ENCODE results near the gene FXYD4.

The FXYD4 gene

DNA sequence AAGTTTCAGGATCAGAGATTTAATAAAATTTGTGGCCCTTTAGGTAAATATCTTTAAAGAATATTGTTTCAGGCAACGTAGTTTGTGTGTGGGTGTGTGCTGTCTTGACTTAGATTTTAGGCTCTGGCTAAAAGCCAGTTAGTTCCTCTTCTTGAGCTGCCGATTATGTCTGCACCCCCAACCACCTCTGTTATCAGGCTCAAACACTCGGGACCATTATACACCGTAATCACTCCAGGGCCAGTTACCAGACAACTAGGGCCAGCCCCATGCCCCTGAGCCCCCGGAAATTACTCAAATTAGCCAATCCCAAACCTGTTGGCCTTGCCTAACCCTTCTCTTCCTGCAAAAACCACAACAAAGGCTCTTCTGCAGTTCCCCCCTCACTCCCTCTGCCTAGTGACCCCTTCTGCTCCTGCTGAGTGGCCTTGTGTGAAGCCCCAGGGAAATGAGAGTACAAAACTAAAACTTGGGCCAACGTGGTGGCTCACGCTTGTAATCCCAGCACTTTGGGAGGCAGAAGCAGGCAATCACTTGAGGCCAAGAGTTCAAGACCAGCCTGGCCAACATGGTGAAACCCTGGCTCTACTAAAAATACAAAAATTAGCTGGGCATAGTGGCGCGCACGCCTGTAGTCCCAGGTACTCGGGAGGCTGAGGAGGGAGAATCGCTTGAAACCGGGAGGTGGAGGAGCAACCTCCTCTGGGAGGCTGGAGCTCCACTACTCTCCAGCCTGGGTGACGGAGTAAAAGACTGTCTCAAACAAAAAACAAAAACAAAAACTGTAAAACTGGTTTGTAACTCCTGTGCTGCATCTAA lies 46.7 kb downstream of the FXYD4 start:
- H3K18ac ChIP-seq (ENCODE audit: low read length) = no peak overlapping the region
- H2AK5ac ChIP-seq (ENCODE audit: low read depth, low read length) = no peak overlapping the region
- no peaks in the 10 kb centered on the region for H3K79me1 ChIP-seq (ENCODE audit: low read depth, low read length)
- WGBS, 2 donors (ENCODE audit: extremely low coverage in 2 of 2, insufficient read length in 2 of 2, insufficient replicate concordance in 1 of 2) = no CpG with 5 or more reads among the region's 14 CpGs
- H3K4me1 ChIP-seq (ENCODE audit: control insufficient read depth in 2 of 2, insufficient read depth in 1 of 2, low read depth in 1 of 2, low read length in 2 of 2) = peaks cover 0 to 2% of the 10 kb centered on the region in 2 donors
- no peak overlapping the region for H3K27ac ChIP-seq (replicated peaks; ENCODE audit: low read length)
- no peak overlapping the region for H3K23ac ChIP-seq (ENCODE audit: low read depth, low read length, poor library complexity)
- H2BK12ac ChIP-seq (ENCODE audit: low read length) = no peak overlapping the region
- no peaks in the 10 kb centered on the region for H3K36me3 ChIP-seq (replicated peaks in 1 of 2; ENCODE audit: control insufficient read depth in 2 of 2, insufficient read depth in 2 of 2, low read length in 2 of 2)
- peak overlapping the region; percentile 66 for H2BK5ac ChIP-seq (ENCODE audit: low read length)
- H3K4me3 ChIP-seq (ENCODE audit: low read length in 2 of 2) = no peak overlapping the region
- no peak overlapping the region for H2BK120ac ChIP-seq (ENCODE audit: low read depth, low read length)
- no peak overlapping the region for H3K9ac ChIP-seq (ENCODE audit: low read depth, low read length, poor library complexity)
- no peak for DNase-seq (ENCODE audit: low spot score)
- H2AFZ ChIP-seq (ENCODE audit: low read length) = peak overlapping the region; percentile 45
- H2BK15ac ChIP-seq (ENCODE audit: low read length) = no peak overlapping the region
- H3K9me3 ChIP-seq (replicated peaks in 1 of 2; ENCODE audit: control insufficient read depth in 2 of 2, insufficient read depth in 1 of 2, low read depth in 1 of 2, low read length in 2 of 2) = peaks cover 0 to 11% of the 10 kb centered on the region in 2 donors
- no peak overlapping the region for H3K4me2 ChIP-seq (ENCODE audit: insufficient read depth, low read length, poor library complexity, severe bottlenecking)
- no peak overlapping the region for H3K14ac ChIP-seq (ENCODE audit: low read length)
- H3K27me3 ChIP-seq (ENCODE audit: control insufficient read depth in 3 of 3, insufficient read depth in 3 of 3, low read depth in 1 of 3, low read length in 3 of 3) = no peaks in the 10 kb centered on the region
- H3K4ac ChIP-seq (ENCODE audit: low read length) = no peak overlapping the region
- no peak overlapping the region for H4K91ac ChIP-seq (ENCODE audit: low read depth, low read length, poor library complexity)
- H4K8ac ChIP-seq (ENCODE audit: low read depth, low read length) = no peak overlapping the region

DNA sequence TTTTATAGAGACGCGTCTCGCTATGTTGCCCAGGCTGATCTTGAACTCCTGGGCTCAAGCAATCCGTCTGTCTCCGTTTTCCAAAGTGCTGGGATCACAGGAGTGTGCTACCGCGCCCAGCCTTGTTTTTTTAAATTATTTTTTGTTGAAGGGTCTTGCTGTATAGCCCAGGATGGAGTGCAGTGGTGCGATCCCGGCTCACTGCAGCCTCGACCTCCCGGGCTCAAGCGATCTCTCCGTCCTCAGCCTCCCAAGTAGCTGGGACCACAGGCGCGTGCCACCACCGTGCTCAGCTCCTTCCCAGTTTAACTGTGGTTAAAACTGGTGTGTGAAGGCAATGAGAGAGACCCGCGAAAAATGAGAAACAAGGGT lies 48.5 kb downstream of the FXYD4 start:
- no peak overlapping the region for H4K91ac ChIP-seq (ENCODE audit: low read depth, low read length, poor library complexity)
- no peak overlapping the region for H3K27ac ChIP-seq (replicated peaks; ENCODE audit: low read length)
- H2AFZ ChIP-seq (ENCODE audit: low read length) = no peak overlapping the region
- no peak overlapping the region for H3K4me2 ChIP-seq (ENCODE audit: insufficient read depth, low read length, poor library complexity, severe bottlenecking)
- H3K4ac ChIP-seq (ENCODE audit: low read length) = no peak overlapping the region
- H2BK120ac ChIP-seq (ENCODE audit: low read depth, low read length) = no peak overlapping the region
- H3K14ac ChIP-seq (ENCODE audit: low read length) = no peak overlapping the region
- H3K18ac ChIP-seq (ENCODE audit: low read length) = no peak overlapping the region
- no peaks in the 10 kb centered on the region for H3K79me1 ChIP-seq (ENCODE audit: low read depth, low read length)
- no peak overlapping the region for H4K8ac ChIP-seq (ENCODE audit: low read depth, low read length)
- no peak overlapping the region for H2BK12ac ChIP-seq (ENCODE audit: low read length)
- H3K36me3 ChIP-seq (replicated peaks in 1 of 2; ENCODE audit: control insufficient read depth in 2 of 2, insufficient read depth in 2 of 2, low read length in 2 of 2) = no peaks in the 10 kb centered on the region
- peaks cover 0 to 11% of the 10 kb centered on the region in 2 donors for H3K9me3 ChIP-seq (replicated peaks in 1 of 2; ENCODE audit: control insufficient read depth in 2 of 2, insufficient read depth in 1 of 2, low read depth in 1 of 2, low read length in 2 of 2)
- DNase-seq (ENCODE audit: low spot score) = no peak
- H3K23ac ChIP-seq (ENCODE audit: low read depth, low read length, poor library complexity) = no peak overlapping the region
- no CpG with 5 or more reads among the region's 18 CpGs for WGBS, 2 donors (ENCODE audit: extremely low coverage in 2 of 2, insufficient read length in 2 of 2, insufficient replicate concordance in 1 of 2)
- H3K9ac ChIP-seq (ENCODE audit: low read depth, low read length, poor library complexity) = no peak overlapping the region
- H3K27me3 ChIP-seq (ENCODE audit: control insufficient read depth in 3 of 3, insufficient read depth in 3 of 3, low read depth in 1 of 3, low read length in 3 of 3) = no peaks in the 10 kb centered on the region
- no peak overlapping the region for H2BK5ac ChIP-seq (ENCODE audit: low read length)
- no peak overlapping the region for H2BK15ac ChIP-seq (ENCODE audit: low read length)
- peaks cover 0 to 2% of the 10 kb centered on the region in 2 donors for H3K4me1 ChIP-seq (ENCODE audit: control insufficient read depth in 2 of 2, insufficient read depth in 1 of 2, low read depth in 1 of 2, low read length in 2 of 2)
- no peak overlapping the region for H3K4me3 ChIP-seq (ENCODE audit: low read length in 2 of 2)
- no peak overlapping the region for H2AK5ac ChIP-seq (ENCODE audit: low read depth, low read length)

DNA sequence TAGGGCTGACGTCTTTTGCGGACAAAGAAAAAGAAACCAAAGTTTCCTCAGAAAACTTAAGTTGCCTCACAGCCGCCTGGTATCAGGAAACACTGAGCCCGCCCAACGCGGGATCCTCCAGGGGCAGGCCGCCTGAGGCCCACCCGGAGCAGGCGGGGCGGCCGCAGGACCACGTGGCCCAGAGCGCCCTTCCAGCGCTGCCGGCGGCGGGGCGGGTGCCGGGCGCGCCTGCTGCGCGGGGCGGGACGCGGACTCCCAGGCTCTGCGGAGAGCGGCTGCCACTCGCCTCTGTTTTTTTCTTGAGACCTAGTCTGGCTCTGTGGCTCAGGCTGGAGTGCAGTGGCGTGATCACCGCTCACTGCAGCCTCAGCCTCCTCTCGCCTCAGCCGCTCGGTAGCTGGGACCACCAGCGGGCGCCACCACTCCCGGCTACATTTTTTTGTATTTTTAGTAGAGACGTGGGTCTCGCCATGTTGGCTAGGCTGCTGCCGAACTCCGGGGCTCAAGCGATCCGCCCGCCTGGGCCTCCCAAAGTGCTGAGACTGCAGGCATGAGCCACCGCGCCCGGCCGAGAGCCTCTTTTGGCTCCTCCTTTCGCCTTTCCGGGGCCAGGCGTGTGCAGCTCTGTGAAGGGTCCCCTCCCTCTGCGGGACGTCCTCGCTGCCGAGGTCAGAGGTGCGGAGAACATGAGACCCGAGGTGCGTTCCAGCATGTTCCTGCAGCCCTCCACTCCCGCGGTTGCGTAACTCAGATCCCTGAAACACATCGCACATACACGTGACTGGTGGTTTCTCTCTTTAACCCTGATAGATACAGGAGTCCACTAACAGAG lies 49.1 kb downstream of the FXYD4 start:
- H3K14ac ChIP-seq (ENCODE audit: low read length) = peak overlapping the region; percentile 47
- H4K91ac ChIP-seq (ENCODE audit: low read depth, low read length, poor library complexity) = peak overlapping the region; percentile 94
- H3K36me3 ChIP-seq (replicated peaks in 1 of 2; ENCODE audit: control insufficient read depth in 2 of 2, insufficient read depth in 2 of 2, low read length in 2 of 2) = no peaks in the 10 kb centered on the region
- H3K27ac ChIP-seq (replicated peaks; ENCODE audit: low read length) = peak overlapping the region; percentile 70
- H2BK120ac ChIP-seq (ENCODE audit: low read depth, low read length) = peak overlapping the region; percentile 55
- WGBS, 2 donors (ENCODE audit: extremely low coverage in 2 of 2, insufficient read length in 2 of 2, insufficient replicate concordance in 1 of 2) = no CpG with 5 or more reads among the region's 63 CpGs
- DNase-seq (ENCODE audit: low spot score) = no peak
- H2BK5ac ChIP-seq (ENCODE audit: low read length) = no peak overlapping the region
- H4K8ac ChIP-seq (ENCODE audit: low read depth, low read length) = peak overlapping the region; percentile 93
- peak overlapping the region; percentile 72 for H3K9ac ChIP-seq (ENCODE audit: low read depth, low read length, poor library complexity)
- H2BK15ac ChIP-seq (ENCODE audit: low read length) = peak overlapping the region; percentile 37
- no peak overlapping the region for H2BK12ac ChIP-seq (ENCODE audit: low read length)
- H3K4ac ChIP-seq (ENCODE audit: low read length) = no peak overlapping the region
- no peak overlapping the region for H3K23ac ChIP-seq (ENCODE audit: low read depth, low read length, poor library complexity)
- H3K4me1 ChIP-seq (ENCODE audit: control insufficient read depth in 2 of 2, insufficient read depth in 1 of 2, low read depth in 1 of 2, low read length in 2 of 2) = peaks cover 0 to 2% of the 10 kb centered on the region in 2 donors
- no peaks in the 10 kb centered on the region for H3K27me3 ChIP-seq (ENCODE audit: control insufficient read depth in 3 of 3, insufficient read depth in 3 of 3, low read depth in 1 of 3, low read length in 3 of 3)
- H3K4me3 ChIP-seq (ENCODE audit: low read length in 2 of 2) = peak overlapping the region in 1 of 2 donors; percentile 72
- peaks cover 0 to 11% of the 10 kb centered on the region in 2 donors for H3K9me3 ChIP-seq (replicated peaks in 1 of 2; ENCODE audit: control insufficient read depth in 2 of 2, insufficient read depth in 1 of 2, low read depth in 1 of 2, low read length in 2 of 2)
- H3K79me1 ChIP-seq (ENCODE audit: low read depth, low read length) = no peaks in the 10 kb centered on the region
- peak overlapping the region; percentile 95 for H3K18ac ChIP-seq (ENCODE audit: low read length)
- peak overlapping the region; percentile 35 for H2AFZ ChIP-seq (ENCODE audit: low read length)
- H3K4me2 ChIP-seq (ENCODE audit: insufficient read depth, low read length, poor library complexity, severe bottlenecking) = peak overlapping the region; percentile 58
- no peak overlapping the region for H2AK5ac ChIP-seq (ENCODE audit: low read depth, low read length)

DNA sequence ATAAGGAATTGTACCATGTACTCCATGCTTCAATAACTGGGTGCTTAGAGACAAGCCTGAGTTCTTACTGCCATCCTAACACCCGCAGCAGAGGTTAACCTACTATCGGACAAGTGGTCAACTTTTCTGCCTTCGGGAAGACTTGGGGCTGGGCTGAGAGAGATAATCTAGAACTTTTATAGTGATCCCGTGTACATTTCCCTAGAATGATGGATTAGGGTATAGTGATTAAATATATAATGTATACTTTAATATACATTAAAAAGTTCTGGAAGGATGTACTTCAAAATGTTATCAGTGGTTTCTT lies 49.7 kb downstream of the FXYD4 start:
- no peak overlapping the region for H3K27ac ChIP-seq (replicated peaks; ENCODE audit: low read length)
- H2BK5ac ChIP-seq (ENCODE audit: low read length) = no peak overlapping the region
- H2BK12ac ChIP-seq (ENCODE audit: low read length) = no peak overlapping the region
- no peak overlapping the region for H2AFZ ChIP-seq (ENCODE audit: low read length)
- peak overlapping the region in 1 of 2 donors; percentile 72 for H3K4me3 ChIP-seq (ENCODE audit: low read length in 2 of 2)
- DNase-seq (ENCODE audit: low spot score) = no peak
- no peaks in the 10 kb centered on the region for H3K36me3 ChIP-seq (replicated peaks in 1 of 2; ENCODE audit: control insufficient read depth in 2 of 2, insufficient read depth in 2 of 2, low read length in 2 of 2)
- H2AK5ac ChIP-seq (ENCODE audit: low read depth, low read length) = no peak overlapping the region
- H3K79me1 ChIP-seq (ENCODE audit: low read depth, low read length) = no peaks in the 10 kb centered on the region
- no peak overlapping the region for H3K18ac ChIP-seq (ENCODE audit: low read length)
- peak overlapping the region; percentile 58 for H3K4me2 ChIP-seq (ENCODE audit: insufficient read depth, low read length, poor library complexity, severe bottlenecking)
- peaks cover 0 to 11% of the 10 kb centered on the region in 2 donors for H3K9me3 ChIP-seq (replicated peaks in 1 of 2; ENCODE audit: control insufficient read depth in 2 of 2, insufficient read depth in 1 of 2, low read depth in 1 of 2, low read length in 2 of 2)
- no peak overlapping the region for H2BK120ac ChIP-seq (ENCODE audit: low read depth, low read length)
- H3K14ac ChIP-seq (ENCODE audit: low read length) = no peak overlapping the region
- no peak overlapping the region for H3K23ac ChIP-seq (ENCODE audit: low read depth, low read length, poor library complexity)
- no peak overlapping the region for H3K9ac ChIP-seq (ENCODE audit: low read depth, low read length, poor library complexity)
- H4K91ac ChIP-seq (ENCODE audit: low read depth, low read length, poor library complexity) = no peak overlapping the region
- peaks cover 0 to 2% of the 10 kb centered on the region in 2 donors for H3K4me1 ChIP-seq (ENCODE audit: control insufficient read depth in 2 of 2, insufficient read depth in 1 of 2, low read depth in 1 of 2, low read length in 2 of 2)
- H4K8ac ChIP-seq (ENCODE audit: low read depth, low read length) = no peak overlapping the region
- no peaks in the 10 kb centered on the region for H3K27me3 ChIP-seq (ENCODE audit: control insufficient read depth in 3 of 3, insufficient read depth in 3 of 3, low read depth in 1 of 3, low read length in 3 of 3)
- WGBS, 2 donors (ENCODE audit: extremely low coverage in 2 of 2, insufficient read length in 2 of 2, insufficient replicate concordance in 1 of 2) = no CpG with 5 or more reads among the region's 4 CpGs
- H2BK15ac ChIP-seq (ENCODE audit: low read length) = no peak overlapping the region
- no peak overlapping the region for H3K4ac ChIP-seq (ENCODE audit: low read length)
